ENCODE results near the gene PA2G4. TPM values are rescaled to one million over a fixed set of nuclear protein-coding genes. Genes with fewer than 3 reads are reported as not detected.

PA2G4 gene
- total RNA-seq, 1 experiment from 2014 or later, result 406 TPM

DNA sequence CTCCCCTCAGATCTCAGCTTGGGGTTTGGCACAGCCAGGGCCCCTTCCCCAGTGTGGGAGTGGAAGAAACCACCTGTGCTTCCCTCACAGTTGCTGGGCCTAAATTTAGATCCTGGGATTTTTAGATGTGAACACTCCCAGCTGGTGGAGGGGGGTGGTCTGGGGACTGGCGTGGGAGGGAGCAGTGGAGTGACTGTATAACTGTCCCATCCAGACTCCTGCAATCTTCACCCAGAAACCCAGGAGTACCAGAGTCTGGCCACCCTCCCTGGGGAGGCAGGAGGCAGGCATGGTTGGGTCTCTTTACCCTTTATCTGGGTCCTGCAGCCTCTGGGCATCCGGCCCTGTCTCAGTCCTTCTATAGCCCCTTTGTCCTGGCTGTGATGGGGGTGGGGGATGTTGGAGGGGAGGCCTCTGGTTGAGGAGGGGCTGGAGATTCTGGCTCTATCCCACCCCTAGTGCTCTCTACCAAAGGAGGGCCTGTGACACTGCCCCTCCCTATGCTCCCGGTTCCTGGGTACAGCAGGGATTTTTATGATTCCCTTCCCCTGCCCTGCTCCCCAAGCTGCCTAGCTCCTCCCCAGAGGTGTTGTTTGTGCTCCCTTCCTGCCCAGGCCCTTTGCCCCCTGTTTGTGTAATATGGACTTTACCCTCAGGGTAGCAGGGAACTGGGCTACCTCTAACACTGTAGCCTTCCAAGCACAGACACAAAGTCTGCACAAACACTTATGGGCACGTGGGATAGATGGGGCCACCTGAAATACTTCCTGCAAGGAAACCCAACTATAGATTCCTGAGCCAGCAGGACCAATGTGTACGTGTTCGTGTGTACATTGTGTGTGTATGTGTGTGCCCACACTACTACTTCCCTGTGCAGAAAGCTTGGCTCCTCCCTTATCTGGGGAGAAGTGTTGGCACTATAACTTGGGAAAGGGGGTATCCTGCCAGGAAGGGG is 22.7 kb upstream of the PA2G4 start:
- H3K9me3 ChIP-seq (ENCODE audit: low read length), result no peaks in the 10 kb centered on the region
- no peak overlapping the region for H3K27ac ChIP-seq (ENCODE audit: low read length)
- BruUV-seq (replicated peaks), result no TSS peak
- H3K4me1 ChIP-seq (ENCODE audit: insufficient read depth, low read length), result peaks cover 29% of the 10 kb centered on the region
- ATAC-seq (no peak), DNase-seq (no peak)
- peaks cover 30% of the 10 kb centered on the region for H3K79me2 ChIP-seq (ENCODE audit: low read length)
- intact Hi-C loops (cut with micrococcal nuclease), result no loop called here
- H2AFZ ChIP-seq (ENCODE audit: low read length), result no peak overlapping the region
- TF ChIP-seq EZH2 (IDR thresholded peaks at IDR 0.05; ENCODE audit: low read length, unreplicated experiment) (no peak), EZH2phosphoT487 (IDR thresholded peaks at IDR 0.05; ENCODE audit: borderline replicate concordance, low read length) (no peak)
- TF ChIP-seq, protein P1, sequence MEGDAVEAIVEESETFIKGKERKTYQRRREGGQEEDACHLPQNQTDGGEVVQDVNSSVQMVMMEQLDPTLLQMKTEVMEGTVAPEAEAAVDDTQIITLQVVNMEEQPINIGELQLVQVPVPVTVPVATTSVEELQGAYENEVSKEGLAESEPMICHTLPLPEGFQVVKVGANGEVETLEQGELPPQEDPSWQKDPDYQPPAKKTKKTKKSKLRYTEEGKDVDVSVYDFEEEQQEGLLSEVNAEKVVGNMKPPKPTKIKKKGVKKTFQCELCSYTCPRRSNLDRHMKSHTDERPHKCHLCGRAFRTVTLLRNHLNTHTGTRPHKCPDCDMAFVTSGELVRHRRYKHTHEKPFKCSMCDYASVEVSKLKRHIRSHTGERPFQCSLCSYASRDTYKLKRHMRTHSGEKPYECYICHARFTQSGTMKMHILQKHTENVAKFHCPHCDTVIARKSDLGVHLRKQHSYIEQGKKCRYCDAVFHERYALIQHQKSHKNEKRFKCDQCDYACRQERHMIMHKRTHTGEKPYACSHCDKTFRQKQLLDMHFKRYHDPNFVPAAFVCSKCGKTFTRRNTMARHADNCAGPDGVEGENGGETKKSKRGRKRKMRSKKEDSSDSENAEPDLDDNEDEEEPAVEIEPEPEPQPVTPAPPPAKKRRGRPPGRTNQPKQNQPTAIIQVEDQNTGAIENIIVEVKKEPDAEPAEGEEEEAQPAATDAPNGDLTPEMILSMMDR (conservative IDR thresholded peaks at IDR 0.05; ENCODE audit: low read depth, low read length), result no peak
- no peaks in the 10 kb centered on the region for H3K36me3 ChIP-seq (ENCODE audit: low read depth, low read length)
- H3K9ac ChIP-seq (ENCODE audit: low read length), result peak overlapping the region; percentile 76; the same call in 1 of the 2 replicates
- POLR2A ChIA-PET (ENCODE audit: unreplicated experiment), result interaction anchor here (0.6 kb wide), 1 partner anchor 37 kb away, joined by 3 read pairs; the partner anchor contains the start of gene ZC3H10
- H3K9me2 ChIP-seq (replicated peaks; ENCODE audit: low read length), result no peaks in the 10 kb centered on the region
- peak overlapping the region; percentile 93 for H3K4me2 ChIP-seq (ENCODE audit: low read length)
- H3K4me3 ChIP-seq (ENCODE audit: low read length), result peak overlapping the region; percentile 86
- CTCF ChIA-PET, result no interaction called here
- no peaks in the 10 kb centered on the region for H3F3A ChIP-seq (ENCODE audit: low read length, unreplicated experiment)
- H3K27me3 ChIP-seq (ENCODE audit: low read length), result no peaks in the 10 kb centered on the region
- no peaks in the 10 kb centered on the region for H4K20me1 ChIP-seq (ENCODE audit: low read length)

DNA sequence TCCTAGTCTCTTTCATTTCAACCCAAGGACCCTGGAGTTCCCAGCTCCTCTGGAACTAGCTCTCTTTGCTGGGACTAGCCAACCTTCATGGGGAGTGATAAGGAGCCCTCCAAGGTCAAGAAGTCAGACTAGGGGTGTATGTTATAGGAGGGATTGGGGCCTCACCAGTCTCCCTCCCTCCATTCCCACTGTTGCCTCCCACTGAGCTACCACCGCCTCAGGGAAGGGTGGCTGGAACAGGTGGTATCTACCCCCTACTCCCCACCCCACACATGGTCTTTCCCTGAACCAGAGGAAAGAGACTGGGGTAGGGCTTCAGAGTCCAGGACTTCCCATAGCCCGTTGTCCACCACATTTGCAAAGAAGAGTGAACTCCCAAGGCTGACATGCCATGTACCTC is 22.0 kb upstream of the PA2G4 start:
- CTCF ChIA-PET, result no interaction called here
- H2AFZ ChIP-seq (ENCODE audit: low read length), result no peak overlapping the region
- no peaks in the 10 kb centered on the region for H3F3A ChIP-seq (ENCODE audit: low read length, unreplicated experiment)
- H3K9me3 ChIP-seq (ENCODE audit: low read length), result no peaks in the 10 kb centered on the region
- no peak overlapping the region for H3K9ac ChIP-seq (ENCODE audit: low read length)
- peaks cover 35% of the 10 kb centered on the region for H3K4me1 ChIP-seq (ENCODE audit: insufficient read depth, low read length)
- BruUV-seq (replicated peaks), result no TSS peak
- H3K79me2 ChIP-seq (ENCODE audit: low read length), result peaks cover 30% of the 10 kb centered on the region
- no peak for ATAC-seq
- DNase-seq, result no peak
- POLR2A ChIA-PET (ENCODE audit: unreplicated experiment), result no interaction called here
- no peak overlapping the region for H3K4me3 ChIP-seq (ENCODE audit: low read length)
- H4K20me1 ChIP-seq (ENCODE audit: low read length), result no peaks in the 10 kb centered on the region
- H3K9me2 ChIP-seq (replicated peaks; ENCODE audit: low read length), result no peaks in the 10 kb centered on the region
- H3K36me3 ChIP-seq (ENCODE audit: low read depth, low read length), result peaks cover 1% of the 10 kb centered on the region; the same call in 1 of the 2 replicates
- no peak overlapping the region for H3K4me2 ChIP-seq (ENCODE audit: low read length)
- no peaks in the 10 kb centered on the region for H3K27me3 ChIP-seq (ENCODE audit: low read length)
- intact Hi-C loops (cut with micrococcal nuclease), result no loop called here
- no peak overlapping the region for H3K27ac ChIP-seq (ENCODE audit: low read length)
- TF ChIP-seq, protein P1 (conservative IDR thresholded peaks at IDR 0.05; ENCODE audit: low read depth, low read length), result no peak
- TF ChIP-seq EZH2 (IDR thresholded peaks at IDR 0.05; ENCODE audit: low read length, unreplicated experiment), result no peak
- TF ChIP-seq EZH2phosphoT487 (IDR thresholded peaks at IDR 0.05; ENCODE audit: borderline replicate concordance, low read length), result no peak

DNA sequence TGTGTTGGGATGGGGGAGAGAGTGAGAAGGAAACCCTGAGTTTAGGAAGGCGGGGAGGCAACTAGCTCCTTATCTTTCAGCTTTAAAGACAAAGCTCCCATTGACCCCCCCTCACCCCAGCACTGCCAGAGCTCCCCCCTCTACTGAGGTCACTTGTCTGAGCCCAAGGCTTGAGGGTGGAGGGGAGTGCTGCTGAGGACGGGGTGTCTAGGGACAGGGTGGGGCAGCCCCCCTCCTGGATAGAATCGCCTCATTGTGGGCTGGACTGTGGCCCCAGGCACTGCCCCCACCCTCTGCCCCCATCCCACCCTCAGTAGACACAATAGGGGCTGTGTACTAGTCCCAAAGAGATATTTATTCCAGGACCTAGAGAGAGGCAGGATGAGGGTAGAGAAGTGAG is 21.4 kb upstream of the PA2G4 start:
- H3K36me3 ChIP-seq (ENCODE audit: low read depth, low read length), result peaks cover 7% of the 10 kb centered on the region; the same call in 1 of the 2 replicates
- H3K9ac ChIP-seq (ENCODE audit: low read length), result no peak overlapping the region
- no peak overlapping the region for H3K27ac ChIP-seq (ENCODE audit: low read length)
- DNase-seq, result no peak
- no peak for ATAC-seq
- H3K79me2 ChIP-seq (ENCODE audit: low read length), result peaks cover 30% of the 10 kb centered on the region
- intact Hi-C loops (cut with micrococcal nuclease), result no loop called here
- TF ChIP-seq EZH2phosphoT487 (IDR thresholded peaks at IDR 0.05; ENCODE audit: borderline replicate concordance, low read length), result no peak
- TF ChIP-seq, protein P1 (conservative IDR thresholded peaks at IDR 0.05; ENCODE audit: low read depth, low read length), result no peak
- no peak for TF ChIP-seq EZH2 (IDR thresholded peaks at IDR 0.05; ENCODE audit: low read length, unreplicated experiment)
- H4K20me1 ChIP-seq (ENCODE audit: low read length), result no peaks in the 10 kb centered on the region
- BruUV-seq (replicated peaks), result no TSS peak
- no peaks in the 10 kb centered on the region for H3K9me3 ChIP-seq (ENCODE audit: low read length)
- ChIA-PET CTCF (no interaction called here), POLR2A (ENCODE audit: unreplicated experiment) (no interaction called here)
- H3K4me3 ChIP-seq (ENCODE audit: low read length), result no peak overlapping the region
- no peak overlapping the region for H2AFZ ChIP-seq (ENCODE audit: low read length)
- H3K9me2 ChIP-seq (replicated peaks; ENCODE audit: low read length), result no peaks in the 10 kb centered on the region
- no peak overlapping the region for H3K4me2 ChIP-seq (ENCODE audit: low read length)
- H3F3A ChIP-seq (ENCODE audit: low read length, unreplicated experiment), result no peaks in the 10 kb centered on the region
- H3K4me1 ChIP-seq (ENCODE audit: insufficient read depth, low read length), result peaks cover 35% of the 10 kb centered on the region
- no peaks in the 10 kb centered on the region for H3K27me3 ChIP-seq (ENCODE audit: low read length)

All from PC-3 (cell line).